SIG-M5 treated with dmso at 0.1 percent for 504 hours (cell line): ENCODE results near the gene PUM2.
A peak's percentile ranks its signal among the peaks of the same experiment; 100 is the strongest.
"Not testable (repeated sequence)": the region's sequence is repeated elsewhere in the genome, so short reads cannot be mapped to it uniquely, and the experiment has no call there.

Source experiments
- DNase-seq: peaks from one replicate; lab custom pipeline; 2025; ENCODE audit not compliant: unreplicated experiment; lab: John Stamatoyannopoulos, UW

The PUM2 gene

DNA sequence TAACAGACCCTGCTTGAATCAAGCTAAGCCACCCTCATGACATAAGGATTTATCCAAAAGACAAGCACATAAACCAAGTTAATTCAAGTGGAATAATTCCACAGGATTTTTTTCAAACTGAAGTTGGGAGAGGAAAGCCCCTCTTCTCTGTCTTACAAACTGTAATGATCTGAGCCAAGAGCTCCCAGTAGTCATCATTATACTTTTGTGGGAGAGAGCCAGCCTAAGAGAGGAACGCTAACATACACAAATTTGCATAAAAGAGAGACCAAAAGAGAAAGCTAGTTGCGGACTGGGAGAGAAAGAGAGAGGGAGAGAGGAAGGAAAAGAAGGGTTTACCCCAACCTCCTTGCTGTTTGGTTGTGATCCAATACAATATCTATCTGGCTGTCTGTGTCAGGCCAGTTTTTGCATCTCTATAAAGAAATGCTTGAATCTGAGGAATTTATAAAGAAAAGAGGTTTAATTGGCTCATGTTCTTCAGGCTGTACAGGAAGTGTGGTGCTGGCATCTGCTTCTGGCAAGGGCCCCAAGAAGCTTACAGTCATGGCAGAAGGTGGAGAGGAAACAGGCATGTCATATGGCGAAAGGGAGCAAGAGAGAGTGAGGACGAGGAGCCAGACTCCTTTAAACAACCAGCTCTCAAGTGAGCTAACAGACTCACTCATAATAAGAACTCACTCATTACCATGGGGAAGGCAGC lies 20.8 kb upstream of the PUM2 start:
- no peak for DNase-seq

DNA sequence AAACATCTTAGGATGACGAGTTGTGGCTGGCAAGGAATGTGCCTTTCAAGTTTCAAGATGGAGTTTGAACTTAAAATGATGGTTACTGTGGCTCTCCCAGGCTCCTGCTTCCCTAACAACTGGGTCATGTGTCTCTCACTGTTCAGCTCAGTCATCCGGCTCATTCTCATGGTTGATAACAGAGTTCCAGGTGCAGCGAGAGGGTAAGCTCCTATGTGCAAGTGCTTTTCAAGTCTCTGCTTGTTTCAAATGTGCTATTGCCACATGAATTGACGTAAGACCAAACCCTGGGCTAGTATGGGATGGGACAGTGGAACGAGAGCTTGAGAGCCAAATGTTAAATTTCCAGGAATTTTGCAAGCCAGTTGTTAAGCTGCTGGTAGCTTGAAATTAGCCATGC lies 19.5 kb upstream of the PUM2 start:
- DNase-seq = no peak

DNA sequence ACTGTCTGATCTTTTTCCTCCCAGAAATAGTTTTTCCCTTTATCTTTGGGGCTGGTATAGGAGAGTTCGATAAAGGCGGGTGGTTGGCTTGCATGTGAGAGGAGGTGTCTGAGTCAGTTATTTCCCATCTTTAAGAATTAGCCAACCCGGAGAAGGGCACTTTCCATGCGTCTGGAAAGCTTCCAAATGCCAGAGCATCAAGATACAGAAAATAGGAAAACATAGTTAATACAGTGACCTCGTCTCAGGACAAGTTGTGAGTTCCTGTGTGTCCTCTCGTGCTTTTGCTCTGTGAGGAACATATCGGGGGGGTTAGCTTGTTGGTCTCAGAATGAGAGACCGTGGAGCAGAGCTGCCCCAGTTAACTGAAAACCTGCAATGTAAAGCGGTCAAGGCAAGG lies 18.7 kb upstream of the PUM2 start:
- no peak for DNase-seq

DNA sequence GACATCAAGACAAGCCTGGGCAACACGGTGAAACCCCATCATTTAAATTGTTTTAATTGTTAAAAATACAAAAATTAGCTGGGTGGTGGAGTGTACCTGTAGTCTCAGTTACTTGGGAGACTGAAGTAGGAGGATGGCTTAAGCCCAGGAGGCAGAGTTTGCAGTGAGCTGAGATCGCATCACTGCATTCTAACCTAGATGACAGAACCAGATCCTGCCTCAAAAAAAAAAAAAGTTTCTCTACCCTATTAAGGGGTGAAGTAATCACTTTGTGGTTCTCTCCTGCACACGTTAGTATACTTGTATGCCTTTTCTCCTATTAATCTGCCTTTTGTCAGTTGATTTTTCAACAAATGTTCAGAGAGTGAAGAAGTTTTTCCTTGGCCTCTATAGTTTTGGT lies 18.1 kb upstream of the PUM2 start:
- DNase-seq = no peak

DNA sequence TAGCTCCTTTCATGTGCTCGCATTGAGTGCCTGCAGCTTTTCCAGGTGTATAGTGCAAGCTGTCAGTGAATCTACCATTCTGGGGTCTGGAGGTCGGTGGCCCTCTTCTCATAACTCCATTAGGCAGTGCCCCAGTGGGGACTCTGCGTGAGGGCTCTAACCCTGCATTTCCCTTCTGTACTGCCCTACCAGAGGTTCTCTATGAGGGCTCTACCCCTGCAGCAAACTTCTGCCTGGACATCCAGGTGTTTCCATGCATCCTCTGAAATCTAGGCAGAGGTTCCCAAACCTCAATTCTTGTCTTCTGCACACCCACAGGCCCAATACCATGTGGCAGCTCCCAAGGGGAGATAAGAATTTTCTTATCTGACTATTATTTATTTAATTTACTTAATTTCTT lies 17.3 kb upstream of the PUM2 start:
- DNase-seq = not testable (repeated sequence)

DNA sequence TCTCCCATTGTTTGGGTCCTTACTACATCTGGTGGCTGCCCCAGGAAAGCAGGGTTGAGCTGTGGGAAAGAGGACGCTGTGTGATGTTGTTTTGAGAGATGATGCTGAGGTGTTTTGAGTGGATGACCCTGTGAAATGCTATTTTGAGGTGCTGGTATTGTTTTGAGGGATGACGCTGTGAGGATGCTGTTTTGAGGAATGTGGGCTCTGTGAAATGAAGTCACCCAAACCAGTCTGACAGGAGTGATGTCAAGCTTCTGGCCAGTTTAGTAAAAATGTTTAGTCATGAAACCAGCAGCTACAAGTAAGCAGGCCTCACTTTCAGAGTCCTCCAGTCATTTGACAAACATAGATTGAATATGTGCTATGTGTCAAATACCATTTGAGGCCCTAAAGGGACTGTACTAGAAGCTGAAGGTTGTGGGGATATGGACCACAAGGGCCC lies 16.1 kb upstream of the PUM2 start:
- DNase-seq = no peak

DNA sequence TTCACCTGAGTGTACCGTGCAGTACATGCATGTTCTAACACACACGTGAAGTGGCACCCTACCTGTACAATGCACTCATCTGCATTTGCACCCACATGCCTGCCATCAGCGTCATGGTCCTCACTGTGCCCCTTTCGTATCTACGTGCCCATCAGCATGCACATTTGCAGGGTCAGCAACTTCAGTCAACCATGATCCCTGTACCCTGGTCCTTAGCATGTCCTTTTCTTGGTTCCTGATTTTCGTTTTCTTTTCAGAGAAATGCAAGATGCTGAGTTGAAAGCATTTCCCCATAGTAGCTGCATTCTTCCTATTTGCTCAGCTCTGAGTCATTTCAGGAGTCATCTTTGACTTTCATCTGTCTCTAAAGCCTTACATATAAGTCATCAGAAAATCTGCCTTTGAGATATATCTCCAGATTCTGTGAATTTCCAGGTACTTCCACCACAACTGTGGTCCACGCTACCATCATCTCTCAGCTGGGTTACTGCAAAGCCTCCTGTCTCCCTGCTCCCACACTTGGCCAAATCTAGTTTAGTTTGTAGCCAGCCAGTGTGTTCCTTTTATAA lies 14.7 kb upstream of the PUM2 start:
- DNase-seq = peak; percentile 56

DNA sequence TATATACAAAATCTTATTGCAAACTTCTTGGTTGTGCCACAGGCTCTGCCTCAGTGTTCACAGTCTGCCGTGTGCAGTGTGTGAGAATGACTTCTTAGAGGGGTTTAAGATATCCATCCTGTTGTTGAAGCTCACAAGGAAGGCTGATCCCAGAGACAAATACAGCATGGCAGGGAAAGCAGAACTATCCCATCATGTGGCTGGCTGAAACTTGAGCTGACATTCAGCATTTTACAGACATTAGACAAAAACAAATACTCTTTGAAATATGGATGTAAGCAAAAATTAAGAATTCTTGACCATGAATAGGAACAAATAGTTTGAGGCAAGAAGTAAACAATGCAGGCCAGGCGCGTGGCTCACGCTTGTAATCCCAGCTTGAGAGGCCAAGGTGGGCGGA lies 12.9 kb upstream of the PUM2 start:
- DNase-seq = no peak

DNA sequence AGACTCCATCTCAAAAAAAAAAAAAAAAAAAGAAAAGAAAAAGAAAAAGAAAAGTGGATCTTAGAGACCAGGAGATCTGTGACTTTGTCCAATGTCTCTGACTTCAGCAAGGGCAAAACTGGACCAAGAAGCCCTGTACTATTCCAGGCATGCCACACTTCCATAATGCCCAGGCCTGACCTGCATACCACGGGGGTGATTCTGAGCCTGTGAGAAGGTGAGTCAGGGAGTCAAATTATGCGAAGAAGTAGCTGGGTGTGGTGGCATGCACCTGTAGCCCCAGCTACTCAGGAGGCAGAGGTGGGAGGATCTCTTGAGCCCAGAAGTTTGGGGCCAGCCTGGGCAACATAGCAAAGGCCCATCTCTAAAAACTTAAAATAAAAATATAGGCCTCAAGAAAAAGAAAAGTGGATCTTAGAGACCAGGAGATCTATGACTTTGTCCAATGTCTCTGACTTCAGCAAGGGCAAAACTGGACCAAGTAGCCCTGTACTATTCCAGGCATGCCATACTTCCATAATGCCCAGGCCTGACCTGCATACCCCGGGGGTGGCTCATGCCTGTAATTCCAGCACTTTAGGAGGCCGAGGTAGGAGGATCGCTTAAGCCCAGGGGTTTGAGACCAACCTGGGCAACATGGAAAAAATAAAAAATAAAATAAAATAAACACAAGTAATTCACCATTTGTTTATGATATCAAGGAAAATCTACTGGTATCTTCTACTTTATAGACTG lies 12.2 kb upstream of the PUM2 start:
- no peak for DNase-seq

DNA sequence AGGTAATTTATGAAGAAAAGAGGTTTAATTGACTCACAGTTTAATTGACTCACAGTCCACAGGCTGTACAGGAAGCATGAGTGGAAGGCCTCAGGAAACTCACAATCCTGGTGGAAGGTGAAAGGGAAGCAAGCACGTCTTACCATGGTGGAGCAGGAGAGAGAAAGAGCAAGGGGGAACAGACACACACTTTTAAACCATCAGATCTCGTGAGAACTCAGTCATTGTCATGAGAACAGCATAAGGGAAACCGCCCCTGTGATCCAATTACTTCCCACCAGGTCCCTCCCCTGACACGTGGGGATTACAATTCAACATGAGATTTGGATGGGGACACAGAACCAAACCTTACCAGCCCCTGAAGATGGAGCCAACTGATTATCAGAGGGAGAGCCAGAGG lies 11.2 kb upstream of the PUM2 start:
- DNase-seq = no peak

DNA sequence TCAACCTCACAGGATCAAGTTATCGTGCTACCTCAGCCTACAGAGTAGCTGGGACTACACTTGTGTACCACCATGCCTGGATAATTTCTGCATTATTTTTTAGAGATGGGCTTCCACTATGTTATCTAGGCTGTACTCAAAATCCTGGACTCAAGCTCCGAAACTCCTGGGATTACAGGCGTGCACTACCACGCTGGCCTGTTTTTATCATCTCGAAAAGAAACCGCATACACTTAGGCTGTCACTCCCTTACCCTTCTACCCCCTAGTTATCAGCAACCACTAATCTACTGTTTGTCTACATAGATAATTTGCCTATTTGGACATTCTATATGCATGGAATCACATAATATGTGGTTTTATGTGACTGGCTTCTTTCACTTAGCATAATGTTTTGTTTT lies 8.5 kb upstream of the PUM2 start:
- no peak for DNase-seq

DNA sequence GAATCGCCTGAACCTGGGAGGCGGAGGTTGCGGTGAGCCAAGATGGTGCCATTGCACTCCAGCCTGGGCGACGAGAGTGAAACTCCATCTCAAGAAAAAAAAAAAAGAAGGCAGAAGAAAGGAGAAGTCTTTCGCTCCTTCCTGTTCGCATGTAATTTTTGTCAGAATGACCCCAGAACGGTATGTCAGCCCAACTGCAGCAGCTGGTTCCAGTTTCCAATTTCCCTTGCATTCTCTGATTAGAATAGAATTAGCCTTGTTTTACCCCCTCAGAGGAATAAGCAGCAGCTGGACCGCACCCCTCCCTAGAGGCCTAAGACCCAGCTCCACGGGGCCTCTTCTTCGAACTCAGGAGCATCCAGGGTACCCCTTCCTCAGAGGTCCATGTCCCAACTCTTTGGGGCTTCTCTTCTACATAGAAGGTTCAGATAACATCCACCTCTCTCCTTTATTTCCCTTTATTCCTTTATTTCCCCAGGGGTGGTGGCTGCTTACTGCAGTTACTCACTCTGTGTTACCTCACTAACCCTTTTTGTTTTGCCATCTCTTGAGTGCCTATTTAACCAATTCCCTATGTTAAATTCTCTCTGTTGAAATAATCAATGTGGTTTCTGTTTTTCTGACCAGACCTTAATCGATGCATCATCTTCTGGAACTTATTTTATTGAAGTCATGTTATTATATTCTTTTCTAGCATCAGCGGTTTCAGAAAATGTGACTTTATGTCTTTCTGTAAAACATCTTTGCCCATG lies 7.2 kb upstream of the PUM2 start:
- DNase-seq = peak; percentile 60

DNA sequence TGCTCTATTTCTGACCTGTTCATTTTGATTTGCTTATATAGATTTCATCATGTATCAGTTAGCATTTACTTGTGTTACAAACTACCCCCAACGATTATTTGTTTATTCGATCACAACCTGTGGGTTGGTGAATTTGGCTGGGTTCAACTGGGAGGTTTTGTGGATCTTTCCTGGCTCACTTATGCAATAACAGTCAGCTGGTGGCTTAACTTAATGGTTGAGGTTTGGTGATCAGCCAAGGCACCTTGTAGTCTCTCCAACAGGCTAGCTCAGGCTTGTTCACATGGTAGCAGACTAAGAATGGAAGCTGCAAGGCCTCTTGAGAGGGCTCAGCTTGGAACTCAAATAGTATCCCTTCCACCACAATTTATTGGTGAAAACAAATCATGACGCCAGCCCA lies 5.4 kb upstream of the PUM2 start:
- peak; percentile 55 for DNase-seq

DNA sequence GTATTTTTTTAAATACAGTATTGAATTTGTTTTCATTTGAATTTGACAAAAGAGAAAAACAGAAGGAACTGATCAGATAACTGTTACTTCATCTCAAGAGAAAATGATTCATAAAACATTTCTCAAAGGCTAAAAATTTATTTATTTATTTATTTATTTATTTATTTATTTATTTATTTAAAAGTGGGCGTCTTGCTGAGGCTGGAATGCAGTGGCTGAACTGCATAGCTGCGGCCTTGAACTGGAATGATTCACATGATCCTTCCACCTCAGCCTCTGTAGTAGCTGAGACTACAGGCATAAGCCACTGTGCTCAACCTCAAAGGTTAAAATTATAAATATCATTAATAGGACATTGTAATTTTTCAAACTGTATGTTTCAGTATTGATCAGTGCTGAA lies 4.5 kb upstream of the PUM2 start:
- no peak for DNase-seq

DNA sequence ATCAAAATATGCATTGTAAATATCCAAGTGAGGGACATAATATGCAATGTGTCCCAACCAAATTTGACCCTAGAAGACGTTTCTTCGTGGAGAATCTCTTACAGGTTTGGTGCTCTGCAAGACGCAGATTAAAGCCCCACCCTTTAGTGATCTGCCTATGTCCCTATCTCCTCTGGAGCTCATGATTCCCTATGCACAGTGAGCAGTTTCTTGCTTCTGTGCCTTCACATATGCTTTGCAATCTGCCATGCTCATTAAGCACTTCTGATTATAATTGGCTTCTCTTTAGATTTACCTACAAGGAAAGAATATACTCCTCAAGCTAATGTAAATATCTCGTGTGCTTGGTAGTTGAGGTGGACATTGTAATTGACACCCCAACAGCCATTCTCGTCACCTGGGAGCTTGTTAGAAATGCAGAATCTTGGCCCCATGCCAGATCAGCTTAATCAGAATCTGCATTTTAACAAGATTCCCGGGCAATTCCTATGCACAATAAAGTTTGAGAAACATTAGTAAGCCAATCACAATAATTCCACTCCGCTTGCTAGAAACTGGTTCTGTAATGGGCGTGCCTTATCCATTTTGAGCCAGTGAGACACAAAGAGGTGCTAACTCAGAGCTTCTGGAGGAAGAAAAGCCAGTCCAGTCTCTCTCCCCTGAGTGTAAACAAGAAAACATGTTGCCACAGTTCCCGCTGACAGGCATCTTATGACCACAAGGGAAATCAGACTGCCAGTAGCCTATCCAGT lies 2.8 kb upstream of the PUM2 start:
- DNase-seq = peak; percentile 34

DNA sequence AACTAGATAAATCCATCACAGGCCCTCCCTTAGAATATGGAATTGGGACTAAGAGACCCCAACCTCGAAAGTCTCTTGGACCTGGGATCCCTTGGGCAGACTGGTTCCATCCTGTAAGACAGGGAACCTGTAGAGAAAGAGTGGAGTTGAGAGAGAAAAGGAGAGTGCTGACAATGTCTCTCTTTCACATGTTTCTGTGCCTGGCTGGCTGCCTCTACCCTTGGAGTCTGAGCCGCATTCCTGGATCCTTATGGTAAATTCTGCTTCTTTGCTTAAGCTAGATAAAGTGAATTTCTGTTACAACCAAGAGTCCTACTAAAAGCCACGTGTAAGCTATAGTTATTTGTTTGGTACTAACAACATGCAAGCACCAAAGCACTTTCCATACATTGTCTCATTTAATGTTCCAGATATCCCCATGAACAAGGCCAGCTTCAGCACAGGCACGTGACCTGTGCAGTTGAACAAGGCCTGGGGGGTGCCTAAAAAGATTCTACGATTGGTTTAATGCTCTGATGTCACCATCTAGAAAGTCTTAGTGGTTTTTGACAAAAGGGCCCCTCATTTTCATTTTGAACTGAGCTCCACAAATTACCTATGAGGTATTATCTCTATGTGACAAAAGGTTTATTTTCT lies 2.1 kb upstream of the PUM2 start:
- no peak for DNase-seq

DNA sequence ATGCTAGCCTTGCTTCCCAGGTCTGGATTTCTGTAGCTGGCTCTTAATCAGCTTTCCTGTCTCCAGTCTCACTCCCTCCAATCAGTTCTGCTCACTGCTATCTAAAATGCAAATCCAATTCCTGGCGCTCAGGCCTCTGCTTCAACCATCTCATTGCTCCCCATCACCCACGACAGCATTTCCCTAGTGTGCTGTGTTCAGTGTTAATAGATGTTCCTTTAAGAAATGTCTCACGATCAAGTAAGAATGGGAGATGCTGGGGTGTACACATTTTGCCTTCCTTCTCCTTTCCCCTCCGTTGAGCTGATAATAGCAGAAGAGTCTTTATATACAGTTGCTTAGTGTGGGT lies 1.6 kb upstream of the PUM2 start:
- DNase-seq = no peak

DNA sequence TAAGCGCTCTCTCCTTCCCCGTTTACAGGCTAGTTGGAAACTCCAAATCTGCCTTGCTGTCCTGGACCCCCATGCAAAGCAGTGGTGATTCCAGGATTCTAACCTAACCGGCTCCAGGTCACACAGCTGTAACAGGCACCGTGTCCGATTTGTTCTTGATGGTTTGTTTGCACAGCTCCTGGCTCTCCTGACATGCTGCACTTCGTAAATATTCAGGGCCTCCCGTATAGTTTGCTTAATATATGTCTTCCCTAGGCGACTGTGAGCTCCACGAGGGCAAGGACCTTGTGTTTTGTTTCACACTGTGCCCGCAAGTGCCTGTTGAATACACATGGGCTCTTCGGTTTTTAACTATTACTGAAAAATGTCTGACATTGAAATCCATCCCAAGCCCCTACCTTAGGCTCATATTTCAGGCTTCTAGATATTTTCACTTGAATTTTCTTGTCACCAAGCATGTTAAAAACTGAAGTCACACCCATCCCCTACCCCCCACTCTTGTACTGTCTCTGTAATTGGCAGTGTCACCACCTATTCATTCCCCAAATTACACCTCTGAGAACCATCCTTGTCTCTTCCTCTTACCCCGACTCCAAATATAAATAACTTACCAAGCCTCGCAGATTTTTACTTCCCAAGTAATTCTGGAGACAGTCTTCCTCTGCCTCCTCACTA lies 1.0 kb upstream of the PUM2 start:
- DNase-seq = peak; percentile 46

DNA sequence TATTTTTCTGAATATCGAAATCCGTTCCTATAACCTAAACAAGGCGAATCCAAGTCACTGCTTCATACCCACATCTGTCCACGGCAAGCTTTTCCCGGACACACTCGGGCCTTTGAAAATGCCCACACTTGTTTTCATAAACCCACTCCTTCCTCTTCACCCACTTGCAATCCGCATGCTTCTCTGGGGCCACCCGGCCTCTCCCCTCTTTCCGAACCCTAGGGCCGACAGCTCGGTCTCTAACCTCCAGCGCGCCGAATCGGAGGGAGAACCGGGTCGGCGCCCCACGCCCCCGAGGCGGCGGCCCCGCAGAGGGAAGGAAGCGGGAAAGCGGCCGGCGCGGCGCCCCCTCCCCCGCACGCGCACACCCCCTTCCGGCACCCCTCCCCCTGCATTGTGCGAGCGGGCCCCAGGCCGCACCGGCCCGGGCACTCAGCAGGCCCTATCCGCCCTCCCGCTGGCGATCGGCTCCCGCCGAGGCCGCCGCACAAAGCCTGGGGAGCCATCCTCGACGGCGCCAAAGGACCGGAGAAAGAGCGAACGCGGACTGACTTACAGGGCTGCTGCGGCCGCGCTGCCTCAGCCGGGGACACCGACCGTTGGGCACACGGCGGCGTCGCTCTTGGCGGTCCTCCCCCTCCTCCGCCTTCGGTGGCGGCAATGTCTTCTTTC lies 467 bp downstream of the PUM2 start:
- DNase-seq = peak; percentile 72

DNA sequence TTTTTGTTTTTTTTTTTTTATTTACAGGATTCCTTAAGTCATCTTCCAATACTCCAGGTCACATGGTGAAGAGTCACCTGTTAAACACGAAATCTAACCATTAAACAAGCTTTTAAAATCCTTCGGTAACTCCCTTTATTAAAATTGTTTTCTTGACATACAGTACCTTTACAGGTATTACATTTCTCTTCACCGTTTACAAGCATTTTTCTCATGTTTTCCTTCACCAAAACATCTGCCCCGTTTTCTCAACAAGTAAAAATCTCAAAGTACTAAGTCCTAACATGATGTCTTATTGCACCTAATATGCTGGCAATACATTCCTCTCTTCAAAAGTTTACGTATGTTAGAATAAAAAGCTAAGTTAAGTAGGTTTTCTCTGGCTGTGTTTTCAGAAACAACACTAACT lies 1.1 kb downstream of the PUM2 start:
- no peak for DNase-seq
